GM12891 (cell line): ENCODE data around the gene GATA6.

Experiments used
- PAX5 ChIP-seq: IDR thresholded peaks from 2 replicates; pipeline ENCODE4 v1.6.1; 2011; ENCODE audit warnings: low read length, moderate library complexity, mild to moderate bottlenecking; ENCODE audit not compliant: insufficient read depth, severe bottlenecking
- POLR2A ChIP-seq: IDR thresholded peaks from 2 replicates; pipeline ENCODE4 v1.6.1; 2011; ENCODE audit warnings: low read depth, low read length, control low read depth
- POLR2AphosphoS5 ChIP-seq: IDR thresholded peaks from 2 replicates; pipeline ENCODE4 v1.6.1; 2011; ENCODE audit warnings: low read depth, low read length, control low read depth
- SPI1 ChIP-seq: IDR thresholded peaks from 2 replicates; pipeline ENCODE4 v1.6.1; 2011; ENCODE audit warnings: low read depth, low read length, control low read depth
- TAF1 ChIP-seq: IDR thresholded peaks from 2 replicates; pipeline ENCODE4 v1.6.1; 2011; ENCODE audit warnings: low read depth, low read length, control low read depth

DNA sequence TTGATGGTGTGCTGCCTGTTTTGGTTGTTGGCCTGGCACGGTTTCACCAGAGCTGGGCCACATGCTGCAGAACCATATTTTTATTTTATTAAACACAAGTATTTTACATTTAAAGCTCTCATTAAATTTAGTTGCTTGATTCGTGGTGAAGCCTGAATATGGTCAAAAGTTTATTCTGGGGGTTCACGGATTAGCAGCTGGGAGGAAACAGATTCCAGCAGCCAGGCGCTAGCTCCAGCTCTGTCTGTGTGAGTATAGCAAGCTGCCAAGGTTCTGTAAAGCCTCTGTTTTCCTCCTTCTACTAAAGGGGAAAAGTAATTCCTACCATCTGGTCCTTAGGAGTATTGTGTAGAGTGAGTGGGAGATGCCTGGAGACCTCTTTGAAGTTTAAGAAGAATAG lies 22.5 kb downstream of the GATA6 start:
- TF ChIP-seq POLR2AphosphoS5 (no peak), POLR2A (no peak), PAX5 (no peak), TAF1 (no peak), SPI1 (no peak)
